ENCODE data around the gene RPL10A. TPM values are rescaled to one million over a fixed set of nuclear protein-coding genes. Genes with fewer than 3 reads are reported as not detected.

The RPL10A gene
- polyA plus RNA-seq, 1 of the 3 experiments (the other 2 are of a cell fraction): 3,548 TPM

DNA sequence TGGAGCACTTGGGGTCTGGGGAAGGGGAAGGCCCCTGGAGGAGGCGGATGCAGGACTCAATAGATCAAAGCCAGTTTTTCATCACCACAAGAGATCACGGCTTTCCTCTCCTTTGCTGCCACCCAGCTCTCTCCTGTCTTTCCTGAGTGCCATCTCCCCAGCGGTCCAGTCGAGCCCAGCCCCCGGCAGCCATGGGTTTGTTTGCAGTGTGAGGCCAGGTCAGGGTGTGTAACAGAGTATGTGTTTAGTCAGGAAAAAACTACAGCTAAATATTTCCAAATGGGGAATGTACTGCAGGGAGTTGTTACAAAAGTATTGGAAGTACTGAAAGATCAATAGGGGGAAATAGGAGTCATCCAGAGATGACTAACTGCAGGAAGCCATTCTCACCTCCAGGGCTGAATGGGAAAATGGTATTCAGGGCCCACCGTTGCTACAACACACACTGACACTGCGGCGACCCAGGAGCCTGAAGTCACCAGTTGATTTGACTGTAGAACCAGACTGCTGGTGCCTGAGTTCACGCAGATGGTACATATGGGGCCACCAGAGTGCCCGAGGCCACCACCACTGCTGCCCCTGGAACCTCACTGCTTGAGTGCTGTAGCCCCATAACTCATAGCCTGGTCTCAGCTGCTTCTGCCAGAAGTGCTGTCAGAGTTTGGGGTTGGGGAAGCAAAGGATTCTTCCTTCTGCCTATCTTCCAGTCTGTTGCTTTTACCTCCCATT, 39.6 kb upstream of the RPL10A start:
- POLR2A ChIA-PET: no interaction called here
- WGBS (ENCODE audit: low lambda C conversion rate): 90% methylated on average over 7 of the region's 10 CpGs
- H3K9me2 ChIP-seq: no peaks in the 10 kb centered on the region
- no peaks in the 10 kb centered on the region for H3K79me2 ChIP-seq (ENCODE audit: insufficient read depth)
- H3K4me2 ChIP-seq: 0 out of 2 replicates have a peak overlapping the region, but pooled peaks have one; percentile 44
- peak overlapping the region in 1 of 2 experiments; percentile 66; a peak in 1 of 4 replicates for H3K27ac ChIP-seq (ENCODE audit: low read depth in 2 of 2, low read length in 1 of 2)
- H3F3A ChIP-seq (replicated peaks; ENCODE audit: insufficient read depth): no peaks in the 10 kb centered on the region
- no peak overlapping the region for H3K4me3 ChIP-seq (ENCODE audit: low read depth in 2 of 2, low read length in 1 of 2)
- peaks cover 11% of the 10 kb centered on the region; the same call in 1 of the 2 replicates for H3K9me3 ChIP-seq
- H3K27me3 ChIP-seq (ENCODE audit: insufficient read depth): no peaks in the 10 kb centered on the region
- peaks cover 0 to 21% of the 10 kb centered on the region in 2 experiments; a peak in 1 of 4 replicates for H3K4me1 ChIP-seq (ENCODE audit: control insufficient read depth in 1 of 2, insufficient read depth in 2 of 2, low read depth in 1 of 2, low read length in 1 of 2)
- no peak for DNase-seq
- CTCF ChIA-PET: interaction anchor here (1.2 to 2.0 kb wide), 3 partner anchors 10 to 86 kb away, joined by 3 to 11 read pairs (median 5); partner anchors contain the start of gene PPARD
- peak overlapping the region; percentile 21; the same call in 1 of the 2 replicates for H3K9ac ChIP-seq
- H3K36me3 ChIP-seq (replicated peaks in 1 of 2; ENCODE audit: control insufficient read depth in 1 of 2, insufficient read depth in 2 of 2, low read length in 1 of 2): peaks cover 9 to 13% of the 10 kb centered on the region in 2 experiments
- no peaks in the 10 kb centered on the region for H4K20me1 ChIP-seq (ENCODE audit: insufficient read depth)
- TF ChIP-seq MXI1 (IDR thresholded peaks at IDR 0.05; ENCODE audit: low read depth, low read length) (no peak), FOSL2 (IDR thresholded peaks at IDR 0.05; ENCODE audit: borderline replicate concordance, low read depth) (no peak), RFX5 (IDR thresholded peaks at IDR 0.05; ENCODE audit: low read length) (no peak), RAD21 (IDR thresholded peaks at IDR 0.05; ENCODE audit: low read length) (no peak)
- no peak overlapping the region for H2AFZ ChIP-seq (ENCODE audit: low read depth)

GRCh38 chr6:35429463-35429862, 38.7 kb upstream of the RPL10A start:
- Histone ChIP-seq H3K9ac (no peak overlapping the region), H3F3A (replicated peaks; ENCODE audit: insufficient read depth) (no peaks in the 10 kb centered on the region), H3K36me3 (replicated peaks in 1 of 2; ENCODE audit: control insufficient read depth in 1 of 2, insufficient read depth in 2 of 2, low read length in 1 of 2) (peaks cover 6 to 13% of the 10 kb centered on the region in 2 experiments), H2AFZ (ENCODE audit: low read depth) (no peak overlapping the region), H3K4me2 (no peak overlapping the region), H3K27me3 (ENCODE audit: insufficient read depth) (no peaks in the 10 kb centered on the region), H3K9me3 (peaks cover 11% of the 10 kb centered on the region; the same call in 1 of the 2 replicates), H3K4me1 (ENCODE audit: control insufficient read depth in 1 of 2, insufficient read depth in 2 of 2, low read depth in 1 of 2, low read length in 1 of 2) (peaks cover 0 to 21% of the 10 kb centered on the region in 2 experiments; a peak in 1 of 4 replicates), H3K9me2 (no peaks in the 10 kb centered on the region), H3K27ac (ENCODE audit: low read depth in 2 of 2, low read length in 1 of 2) (no peak overlapping the region), H3K4me3 (ENCODE audit: low read depth in 2 of 2, low read length in 1 of 2) (no peak overlapping the region), H4K20me1 (ENCODE audit: insufficient read depth) (no peaks in the 10 kb centered on the region), H3K79me2 (ENCODE audit: insufficient read depth) (no peaks in the 10 kb centered on the region)
- POLR2A ChIA-PET: no interaction called here
- no peak for TF ChIP-seq GABPA (IDR thresholded peaks at IDR 0.05; ENCODE audit: low read depth)
- TF ChIP-seq YY1 (IDR thresholded peaks at IDR 0.05; ENCODE audit: low read depth): no peak
- no peak for TF ChIP-seq CTCF (IDR thresholded peaks at IDR 0.05)
- no peak for TF ChIP-seq SIN3A (IDR thresholded peaks at IDR 0.05; ENCODE audit: borderline replicate concordance, low read depth, low read length)
- no peak for TF ChIP-seq ELF1 (IDR thresholded peaks at IDR 0.05)
- no peak for TF ChIP-seq CHD2 (IDR thresholded peaks at IDR 0.05; ENCODE audit: low read length, partially characterized antibody)
- no peak for TF ChIP-seq NRF1 (IDR thresholded peaks at IDR 0.05; ENCODE audit: low read depth, low read length)
- no peak for TF ChIP-seq NFIC (IDR thresholded peaks at IDR 0.05; ENCODE audit: borderline replicate concordance)
- TF ChIP-seq, protein P1, sequence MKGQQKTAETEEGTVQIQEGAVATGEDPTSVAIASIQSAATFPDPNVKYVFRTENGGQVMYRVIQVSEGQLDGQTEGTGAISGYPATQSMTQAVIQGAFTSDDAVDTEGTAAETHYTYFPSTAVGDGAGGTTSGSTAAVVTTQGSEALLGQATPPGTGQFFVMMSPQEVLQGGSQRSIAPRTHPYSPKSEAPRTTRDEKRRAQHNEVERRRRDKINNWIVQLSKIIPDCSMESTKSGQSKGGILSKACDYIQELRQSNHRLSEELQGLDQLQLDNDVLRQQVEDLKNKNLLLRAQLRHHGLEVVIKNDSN (IDR thresholded peaks at IDR 0.05; ENCODE audit: borderline replicate concordance, low read depth): no peak
- CTCF ChIA-PET: interaction anchor here (0.8 to 1.2 kb wide), 2 partner anchors 11 to 27 kb away, joined by 3 read pairs; no protein-coding TSS in a partner anchor
- 100% methylated on average over 2 of the region's 2 CpGs for WGBS (ENCODE audit: low lambda C conversion rate)
- no peak for DNase-seq

Measured in SK-N-SH (cell line).